GM18508 (cell line): ENCODE data around the gene EPB41L3.
"Not testable (repeated sequence)": the region's sequence is repeated elsewhere in the genome, so short reads cannot be mapped to it uniquely, and the experiment has no call there.

Source experiments
- ATAC-seq: cut with Tn5 transposase; IDR thresholded peaks from one replicate; pipeline ENCODE4 v1.9.1; 2021; ENCODE audit warnings: moderate number of reproducible peaks; ENCODE audit not compliant: insufficient read depth, unreplicated experiment

EPB41L3 gene

DNA sequence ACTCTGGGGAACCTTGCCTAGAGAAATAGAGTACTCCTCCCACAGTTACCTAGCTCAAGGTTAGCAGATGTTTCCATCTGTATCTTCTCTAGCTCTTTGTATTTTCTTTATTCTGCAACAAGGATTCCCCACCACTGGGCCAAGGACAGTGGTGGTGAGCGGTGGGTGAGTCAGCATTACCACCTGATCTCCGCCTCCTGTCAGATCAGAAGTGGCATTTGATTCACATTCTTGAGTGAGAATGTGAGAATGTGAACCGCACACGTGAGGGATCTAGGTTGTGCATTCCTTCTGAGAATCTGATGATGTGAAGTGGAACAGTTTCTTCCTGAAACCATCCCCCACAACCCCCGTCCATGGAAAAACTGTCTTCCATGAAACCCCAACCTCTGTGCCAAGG, 9.0 kb downstream of the EPB41L3 start:
- no peak for ATAC-seq

DNA sequence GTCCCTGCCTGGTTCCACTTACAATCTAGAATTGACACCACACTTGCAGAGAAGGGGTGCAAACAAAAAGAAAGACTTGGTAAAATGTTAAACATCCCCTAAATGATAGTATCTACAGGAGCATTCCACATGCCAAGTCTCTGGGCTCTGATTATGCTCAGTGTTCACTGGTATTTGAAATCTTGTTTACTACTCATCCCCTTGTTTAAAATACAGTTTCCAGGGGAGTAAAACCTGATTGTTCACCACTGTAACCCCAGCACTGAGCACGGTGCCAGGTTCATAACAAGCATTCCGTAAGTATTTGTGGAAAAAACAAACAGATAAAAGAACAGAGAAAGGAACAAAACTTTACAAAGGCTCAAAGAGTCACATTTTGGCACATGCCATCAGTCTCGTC, 11.7 kb downstream of the EPB41L3 start:
- ATAC-seq = no peak

DNA sequence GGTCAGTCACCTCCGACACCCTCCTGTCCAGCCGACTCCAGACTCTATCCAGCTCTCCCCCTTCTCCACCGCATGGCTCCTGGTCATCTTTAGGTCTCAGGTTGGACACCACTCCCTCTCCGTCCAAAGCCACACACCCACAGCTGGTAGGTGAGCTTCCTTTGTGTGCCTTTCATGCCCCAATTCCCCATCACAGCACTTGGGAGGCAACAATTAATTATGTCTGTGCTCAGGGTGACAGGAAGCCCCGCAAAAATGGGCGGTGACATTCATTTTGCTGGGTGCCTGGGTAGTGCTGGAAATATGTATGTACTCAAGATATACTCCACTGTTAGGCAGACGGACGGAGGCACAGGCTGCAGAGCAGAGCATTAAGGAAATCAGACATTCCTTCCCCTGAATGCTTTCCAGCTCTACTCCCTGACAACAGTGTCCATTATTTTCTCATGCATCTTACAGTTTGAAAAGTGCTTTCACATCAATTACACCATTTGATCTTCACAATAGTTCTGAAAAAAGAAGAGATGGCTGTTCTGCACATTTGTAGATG, 13.1 kb downstream of the EPB41L3 start:
- no peak for ATAC-seq

DNA sequence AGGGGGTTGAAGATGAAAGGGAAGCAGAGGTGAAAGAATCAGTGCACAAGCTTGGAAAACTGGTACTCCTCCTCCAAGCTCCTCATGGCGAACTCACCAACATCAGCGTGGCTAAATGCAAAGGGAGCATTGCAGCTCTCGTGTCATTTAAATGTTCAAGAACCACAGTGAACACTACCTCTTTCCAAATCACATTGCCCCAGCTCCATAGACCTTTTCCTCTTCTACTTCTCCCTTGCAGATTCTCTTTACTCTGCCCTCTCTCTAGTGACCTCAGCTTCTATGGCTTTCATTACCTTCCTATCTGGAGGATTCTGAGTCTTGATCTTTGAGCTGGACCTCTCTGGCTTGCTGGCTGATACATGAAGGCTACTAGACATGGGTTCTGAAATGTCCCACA, 14.3 kb downstream of the EPB41L3 start:
- ATAC-seq = no peak

- no peak for ATAC-seq
These were observed 16.2 kb downstream of the EPB41L3 start for GRCh38 chr18:5527603-5528002.

DNA sequence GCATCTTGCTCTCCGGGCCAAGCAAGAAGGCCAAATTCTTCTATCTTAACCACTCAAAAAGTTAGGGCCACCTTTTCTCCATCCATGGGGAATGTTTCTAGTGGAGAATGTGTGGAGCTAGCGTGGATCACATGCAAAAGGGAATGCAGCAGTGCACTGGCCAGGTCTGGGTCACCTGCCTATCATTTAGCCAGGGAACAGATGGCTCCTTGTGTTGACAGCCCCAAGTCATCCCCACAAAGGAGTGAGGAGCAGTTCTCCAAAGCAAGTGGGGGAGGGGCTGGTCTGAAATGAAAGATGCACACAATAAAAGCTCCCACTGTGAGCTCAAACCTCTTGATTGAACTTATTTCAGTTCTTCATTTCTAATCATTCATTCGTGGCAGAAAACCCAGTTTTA, 19.1 kb downstream of the EPB41L3 start:
- ATAC-seq = no peak

- ATAC-seq = no peak
These were observed 22.8 kb downstream of the EPB41L3 start for GRCh38 chr18:5521000-5521399.

GRCh38 chr18:5520464-5520863, 23.3 kb downstream of the EPB41L3 start:
- ATAC-seq = no peak

DNA sequence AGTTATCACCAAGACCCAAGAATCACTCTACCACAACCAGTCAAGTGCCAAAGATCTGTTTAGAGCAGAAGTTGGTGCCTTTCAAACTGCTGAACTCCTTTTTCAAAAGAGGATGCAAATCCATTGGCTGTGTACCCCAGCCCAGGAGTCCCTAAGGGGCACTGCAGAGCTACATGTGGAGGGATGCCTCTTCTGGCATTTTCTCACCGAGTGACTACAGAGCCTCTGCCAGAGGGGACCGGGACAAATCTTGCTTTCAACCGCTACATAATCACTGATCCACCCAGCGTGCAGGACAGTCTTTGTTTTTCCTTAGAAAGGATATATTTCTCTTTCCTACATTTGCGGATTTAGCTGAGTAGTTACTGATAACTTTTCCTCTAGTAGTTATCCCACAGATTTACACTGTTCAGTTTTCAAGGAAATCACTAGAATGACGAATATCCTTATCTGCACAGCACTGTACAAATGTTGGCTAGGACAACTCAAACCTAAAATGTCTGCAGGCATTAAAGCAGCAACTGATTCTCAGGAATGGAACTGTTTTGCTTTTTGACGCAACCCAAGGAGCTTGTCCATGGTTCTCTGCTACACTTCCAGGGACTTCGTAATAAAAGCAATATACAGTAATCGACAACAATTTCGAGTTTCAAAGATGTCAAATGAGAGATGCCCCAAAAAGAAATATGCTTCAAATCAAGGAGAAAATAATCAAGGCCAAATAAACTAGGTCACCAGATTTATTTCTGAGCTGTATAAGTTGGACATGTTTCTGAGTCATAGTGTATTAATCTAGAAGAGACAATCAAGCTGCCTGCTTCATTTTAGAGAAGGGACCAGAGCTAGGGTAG, 24.1 kb downstream of the EPB41L3 start:
- no peak for ATAC-seq

DNA sequence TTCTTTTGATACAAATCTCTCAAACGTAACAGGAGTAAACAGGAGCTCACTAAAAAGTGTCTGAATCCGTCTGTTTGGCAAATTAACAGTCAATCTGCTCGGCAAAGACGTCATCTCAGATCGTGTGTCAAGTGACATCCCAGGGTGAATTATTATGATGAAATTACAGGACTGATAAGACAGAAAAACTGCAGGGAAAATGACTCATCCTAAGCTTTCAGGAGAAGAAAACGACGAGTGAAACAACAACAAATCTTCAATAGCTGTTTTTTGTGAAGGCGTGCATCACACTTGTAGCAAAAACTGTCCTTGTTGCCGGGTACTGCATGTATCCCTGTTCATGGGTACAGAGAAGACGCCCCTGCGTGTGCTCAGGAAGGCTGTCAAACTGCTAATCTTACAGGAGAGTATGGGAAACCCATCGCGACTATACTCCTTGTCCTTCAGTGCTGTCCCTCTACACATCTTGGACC, 24.9 kb downstream of the EPB41L3 start:
- ATAC-seq = no peak

- no peak for ATAC-seq
These were observed 25.5 kb downstream of the EPB41L3 start for GRCh38 chr18:5518179-5518770.

- no peak for ATAC-seq
These were observed 27.0 kb downstream of the EPB41L3 start for GRCh38 chr18:5516841-5517240.

- no peak for ATAC-seq
These were observed 28.6 kb downstream of the EPB41L3 start for GRCh38 chr18:5515011-5515784.

DNA sequence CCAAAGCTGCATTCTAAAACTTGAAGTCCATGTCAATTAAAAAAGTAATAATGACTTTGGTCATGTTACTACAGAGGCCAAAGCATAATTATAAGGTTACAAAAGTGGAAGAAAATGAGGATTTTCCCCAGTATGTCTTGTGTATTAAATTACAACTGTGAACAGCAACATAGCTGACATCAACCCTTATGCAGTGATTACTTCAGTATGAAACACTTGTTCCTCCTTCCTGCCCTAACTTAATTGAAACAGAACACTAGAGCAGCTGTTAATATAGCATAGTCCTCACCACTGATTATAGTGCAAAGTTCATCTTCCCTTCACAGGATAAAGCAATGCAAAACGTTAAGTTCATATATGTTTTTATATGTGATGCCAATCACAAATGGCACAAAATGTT, 29.9 kb downstream of the EPB41L3 start:
- no peak for ATAC-seq

DNA sequence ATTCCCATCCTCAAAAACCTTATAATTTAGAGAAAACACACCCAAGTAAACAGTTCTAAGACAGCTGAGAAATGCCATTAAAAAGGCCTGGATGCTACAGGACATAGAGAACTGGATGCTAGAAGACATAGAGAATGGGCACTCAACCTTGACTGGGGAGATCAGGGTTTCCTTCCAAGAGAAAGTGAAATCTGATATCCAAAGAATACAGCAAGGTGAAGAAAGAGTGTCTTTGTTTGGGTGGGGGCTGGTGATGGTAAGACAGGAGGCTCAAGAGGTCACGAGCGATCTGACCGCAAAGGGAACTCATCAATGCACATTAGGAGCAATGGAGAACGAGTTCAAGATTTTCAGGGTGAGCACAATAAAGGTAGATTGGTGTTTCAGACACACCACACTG, 31.6 kb downstream of the EPB41L3 start:
- no peak for ATAC-seq

GRCh38 chr18:5511541-5511940, 32.3 kb downstream of the EPB41L3 start:
- ATAC-seq = not testable (repeated sequence)

GRCh38 chr18:5510135-5510846, 33.5 kb downstream of the EPB41L3 start:
- ATAC-seq = no peak

DNA sequence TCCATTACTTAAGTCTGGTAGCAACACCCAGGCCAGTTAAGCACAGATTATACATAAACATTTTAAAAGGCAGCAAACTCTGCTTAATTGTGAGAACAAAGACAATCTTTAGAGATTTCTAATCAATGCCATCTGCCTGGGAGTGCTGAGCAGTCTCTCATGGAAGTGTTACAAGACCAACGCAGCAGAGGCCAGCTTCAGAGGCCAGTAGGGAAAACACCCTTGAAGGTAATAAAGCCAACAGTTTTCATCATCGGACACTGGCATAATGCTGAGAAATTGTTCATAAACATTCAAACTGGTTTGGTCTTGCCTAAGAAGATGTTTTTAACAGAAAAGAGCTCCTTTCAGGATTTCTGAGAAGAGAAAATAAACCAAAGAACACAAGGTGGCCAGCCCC, 35.0 kb downstream of the EPB41L3 start:
- ATAC-seq = no peak

DNA sequence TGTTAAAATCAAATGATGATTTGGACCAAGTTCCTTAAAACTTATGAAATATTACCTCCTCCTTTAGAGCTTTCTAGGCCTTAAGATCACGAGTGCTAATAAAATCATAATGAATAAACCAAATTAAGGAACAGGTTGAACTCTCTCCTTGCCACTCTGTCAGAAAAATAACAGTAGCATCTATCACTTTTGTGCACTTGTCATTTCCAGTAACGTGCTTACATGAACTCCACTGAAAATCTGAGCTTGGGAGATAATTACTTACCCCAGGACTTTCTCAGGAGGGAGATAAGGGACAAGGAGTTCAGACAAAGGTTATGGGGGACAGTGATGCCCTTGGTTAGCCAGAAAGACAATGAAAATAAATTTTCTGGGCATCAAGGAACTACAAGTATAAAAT, 36.0 kb downstream of the EPB41L3 start:
- no peak for ATAC-seq

GRCh38 chr18:5506174-5506573, 37.6 kb downstream of the EPB41L3 start:
- ATAC-seq = no peak
